ENCODE results near the gene MAPK11. TPM values are rescaled to one million over a fixed set of nuclear protein-coding genes. Genes with fewer than 3 reads are reported as not detected.

MAPK11 gene
- total RNA-seq, 2 donors from 2014 or later, result 11.4 to 14.1 TPM

DNA sequence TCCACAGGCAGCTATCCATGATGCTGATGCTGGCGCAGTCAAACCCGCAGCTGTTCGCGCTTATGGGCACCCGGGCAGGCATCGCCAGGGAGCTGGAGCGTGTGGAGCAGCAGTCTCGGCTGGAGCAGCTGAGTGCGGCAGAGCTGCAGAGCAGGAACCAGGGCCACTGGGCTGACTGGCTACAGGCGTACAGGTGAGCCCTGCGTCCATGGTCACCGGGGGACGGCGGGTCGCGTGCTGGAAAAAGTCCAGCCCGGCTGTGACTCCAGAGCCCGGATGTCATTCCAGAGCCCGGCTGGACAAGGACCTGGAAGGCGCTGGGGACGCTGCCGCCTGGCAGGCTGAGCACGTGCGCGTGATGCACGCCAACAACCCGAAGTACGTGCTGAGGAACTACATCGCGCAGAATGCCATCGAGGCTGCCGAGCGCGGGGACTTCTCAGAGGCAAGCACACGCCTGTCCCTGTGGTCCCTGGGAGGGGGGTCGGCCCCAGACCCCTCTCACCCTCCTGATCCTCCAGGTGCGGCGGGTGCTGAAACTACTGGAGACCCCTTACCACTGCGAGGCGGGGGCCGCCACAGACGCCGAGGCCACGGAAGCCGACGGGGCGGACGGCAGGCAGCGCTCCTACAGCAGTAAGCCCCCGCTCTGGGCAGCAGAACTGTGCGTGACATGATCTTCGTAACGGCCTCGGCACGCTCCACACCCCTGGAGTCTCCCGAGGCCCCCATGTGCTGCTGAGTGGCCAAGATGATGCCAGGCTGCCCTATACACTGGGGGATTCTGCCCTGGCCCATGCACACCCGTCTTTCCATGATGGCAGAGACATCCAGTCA lies 53.3 kb downstream of the MAPK11 start:
- no peaks in the 10 kb centered on the region for H3K27me3 ChIP-seq (replicated peaks; ENCODE audit: insufficient read depth)
- DNase-seq (ENCODE audit: low spot score), result no peak
- intact Hi-C loops (cut with DNase I), result no loop called here
- 92% methylated on average over 52 of the region's 57 CpGs for WGBS
- H3K4me3 ChIP-seq, result no peak overlapping the region
- H3K4me1 ChIP-seq (replicated peaks), result no peaks in the 10 kb centered on the region
- H3K27ac ChIP-seq, result no peak overlapping the region
- no peaks in the 10 kb centered on the region for H3K9me3 ChIP-seq
- peaks cover 25 to 35% of the 10 kb centered on the region in 2 donors for H3K36me3 ChIP-seq
- TF ChIP-seq, protein P1, sequence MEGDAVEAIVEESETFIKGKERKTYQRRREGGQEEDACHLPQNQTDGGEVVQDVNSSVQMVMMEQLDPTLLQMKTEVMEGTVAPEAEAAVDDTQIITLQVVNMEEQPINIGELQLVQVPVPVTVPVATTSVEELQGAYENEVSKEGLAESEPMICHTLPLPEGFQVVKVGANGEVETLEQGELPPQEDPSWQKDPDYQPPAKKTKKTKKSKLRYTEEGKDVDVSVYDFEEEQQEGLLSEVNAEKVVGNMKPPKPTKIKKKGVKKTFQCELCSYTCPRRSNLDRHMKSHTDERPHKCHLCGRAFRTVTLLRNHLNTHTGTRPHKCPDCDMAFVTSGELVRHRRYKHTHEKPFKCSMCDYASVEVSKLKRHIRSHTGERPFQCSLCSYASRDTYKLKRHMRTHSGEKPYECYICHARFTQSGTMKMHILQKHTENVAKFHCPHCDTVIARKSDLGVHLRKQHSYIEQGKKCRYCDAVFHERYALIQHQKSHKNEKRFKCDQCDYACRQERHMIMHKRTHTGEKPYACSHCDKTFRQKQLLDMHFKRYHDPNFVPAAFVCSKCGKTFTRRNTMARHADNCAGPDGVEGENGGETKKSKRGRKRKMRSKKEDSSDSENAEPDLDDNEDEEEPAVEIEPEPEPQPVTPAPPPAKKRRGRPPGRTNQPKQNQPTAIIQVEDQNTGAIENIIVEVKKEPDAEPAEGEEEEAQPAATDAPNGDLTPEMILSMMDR (IDR thresholded peaks at IDR 0.05), result no peak
- TF ChIP-seq POLR2AphosphoS5 (IDR thresholded peaks at IDR 0.05), result no peak
- no peak for TF ChIP-seq POLR2A (IDR thresholded peaks at IDR 0.05)

DNA sequence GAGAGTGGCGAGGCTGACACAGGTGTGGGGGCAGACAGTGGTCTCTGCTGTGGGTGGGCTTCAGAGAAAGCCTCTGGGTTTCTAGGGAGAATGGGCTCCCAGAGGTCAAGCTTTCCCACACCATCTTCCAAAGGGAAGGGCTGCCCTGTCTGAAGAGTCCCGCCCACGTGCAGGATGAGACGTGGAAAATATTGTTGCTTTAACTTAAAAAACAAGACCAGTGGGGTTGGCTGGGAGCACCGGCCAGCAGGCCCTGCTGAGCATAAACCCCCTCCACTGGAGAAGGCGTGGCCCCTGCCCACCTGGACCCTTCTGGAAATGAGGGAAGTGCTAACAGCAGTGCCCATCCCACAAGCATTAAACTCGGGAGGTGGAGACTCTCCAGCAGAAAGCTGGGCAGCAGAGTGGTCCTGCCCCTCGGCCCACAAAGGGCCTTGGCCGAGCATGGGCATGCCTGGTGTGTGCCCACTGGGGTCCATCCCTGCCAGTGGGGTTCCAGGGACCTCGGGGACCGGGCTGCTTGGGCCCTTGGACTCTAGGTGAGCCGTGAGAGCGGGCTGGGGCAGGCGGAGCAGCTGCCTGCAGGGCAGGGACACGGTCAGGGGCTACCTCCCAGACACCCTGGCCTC lies 54.0 kb downstream of the MAPK11 start:
- H3K4me1 ChIP-seq (replicated peaks), result no peaks in the 10 kb centered on the region
- intact Hi-C loops (cut with DNase I), result no loop called here
- no peaks in the 10 kb centered on the region for H3K27me3 ChIP-seq (replicated peaks; ENCODE audit: insufficient read depth)
- H3K36me3 ChIP-seq, result peaks cover 22 to 28% of the 10 kb centered on the region in 2 donors
- 77% methylated on average over 11 of the region's 15 CpGs for WGBS
- H3K27ac ChIP-seq, result no peak overlapping the region
- DNase-seq (ENCODE audit: low spot score), result no peak
- no peaks in the 10 kb centered on the region for H3K9me3 ChIP-seq
- TF ChIP-seq, protein P1 (IDR thresholded peaks at IDR 0.05), result no peak
- TF ChIP-seq POLR2AphosphoS5 (IDR thresholded peaks at IDR 0.05) (no peak), POLR2A (IDR thresholded peaks at IDR 0.05) (no peak)
- no peak overlapping the region for H3K4me3 ChIP-seq

DNA sequence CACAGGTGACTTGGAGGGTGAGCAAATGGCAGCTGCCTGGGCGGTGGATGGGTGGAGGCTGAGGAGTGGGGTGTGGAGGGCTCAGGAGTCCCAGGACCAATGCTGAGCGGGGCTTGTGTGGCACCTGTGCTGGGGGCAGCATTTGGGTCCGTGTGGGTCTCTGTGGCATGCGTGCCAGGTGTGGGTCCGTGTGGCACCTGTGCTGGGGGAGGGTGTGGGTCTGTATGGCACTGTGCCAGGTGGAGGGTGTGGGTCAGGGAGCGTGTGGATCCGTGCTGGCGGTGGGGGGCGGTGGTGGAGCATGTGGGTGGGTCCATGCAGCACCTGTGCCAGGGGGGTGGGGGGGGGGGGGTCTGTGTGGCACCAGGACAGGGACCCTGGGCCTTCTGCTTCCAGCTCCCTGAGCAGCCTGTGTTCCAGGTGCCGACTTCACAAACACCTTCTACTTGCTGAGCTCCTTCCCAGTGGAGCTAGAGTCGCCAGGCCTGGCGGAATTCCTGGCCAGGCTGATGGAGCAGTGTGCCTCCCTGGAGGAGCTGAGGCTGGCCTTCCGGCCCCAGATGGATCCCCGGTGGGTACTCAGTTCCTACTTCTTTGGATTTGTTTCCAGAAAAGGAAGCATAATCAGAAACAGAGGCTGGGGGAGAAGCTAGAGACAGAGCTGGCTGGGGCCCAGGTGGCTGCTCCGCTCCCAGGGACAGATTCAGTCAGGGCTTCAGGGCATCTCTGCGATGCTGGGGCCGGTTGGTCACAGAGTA lies 54.7 kb downstream of the MAPK11 start:
- Histone ChIP-seq H3K27me3 (replicated peaks; ENCODE audit: insufficient read depth) (no peaks in the 10 kb centered on the region), H3K9me3 (no peaks in the 10 kb centered on the region), H3K4me1 (replicated peaks) (no peaks in the 10 kb centered on the region), H3K4me3 (no peak overlapping the region), H3K36me3 (peaks cover 20 to 31% of the 10 kb centered on the region in 2 donors), H3K27ac (no peak overlapping the region)
- DNase-seq (ENCODE audit: low spot score), result no peak
- WGBS, result 67% methylated on average over 17 of the region's 17 CpGs
- no peak for TF ChIP-seq POLR2AphosphoS5 (IDR thresholded peaks at IDR 0.05)
- no peak for TF ChIP-seq POLR2A (IDR thresholded peaks at IDR 0.05)
- intact Hi-C loops (cut with DNase I), result no loop called here

Other genes with a start within 250 kb of the MAPK11 start
- under 1 TPM in 1 of 2 donors, not detected in 1; 0.74 TPM for gene TTLL8, start 212.1 kb downstream of the MAPK11 start, total RNA-seq
- gene MLC1, start 185.0 kb downstream of the MAPK11 start, total RNA-seq, result 1 to 10 TPM in 1 of 2 donors, under 1 TPM in 1; 0.68 to 1.1 TPM
- gene MOV10L1, start 180.4 kb downstream of the MAPK11 start, total RNA-seq, result 10 to 100 TPM in 1 of 2 donors, under 1 TPM in 1; 0.36 to 18.9 TPM
- gene PANX2, start 99.6 kb downstream of the MAPK11 start, total RNA-seq, result 1 to 10 TPM; 7.5 to 9.5 TPM
- gene TRABD, start 84.5 kb downstream of the MAPK11 start, total RNA-seq, result 10 to 100 TPM; 39.1 to 43.1 TPM
- gene SELENOO, start 69.4 kb downstream of the MAPK11 start, total RNA-seq, result 10 to 100 TPM; 51.8 to 58.5 TPM
- 100 to 1,000 TPM in 1 of 2 donors, 10 to 100 TPM in 1; 56.3 to 117 TPM for gene TUBGCP6, start 25.4 kb downstream of the MAPK11 start, total RNA-seq
- gene HDAC10, start 19.1 kb downstream of the MAPK11 start, total RNA-seq, result 10 to 100 TPM; 36.9 to 41.3 TPM
- 10 to 100 TPM in 1 of 2 donors, 1 to 10 TPM in 1; 8.4 to 18.0 TPM for gene MAPK12, start 8.7 kb downstream of the MAPK11 start, total RNA-seq
- gene PLXNB2, start 37.3 kb upstream of the MAPK11 start, total RNA-seq, result 100 to 1,000 TPM; 259 to 309 TPM
- 10 to 100 TPM in 1 of 2 donors, 1 to 10 TPM in 1; 9.6 to 19.6 TPM for gene DENND6B, start 56.6 kb upstream of the MAPK11 start, total RNA-seq
- gene PPP6R2, start 72.9 kb upstream of the MAPK11 start, total RNA-seq, result 100 to 1,000 TPM in 1 of 2 donors, 10 to 100 TPM in 1; 80.6 to 107 TPM
- 100 to 1,000 TPM in 1 of 2 donors, 10 to 100 TPM in 1; 44.9 to 144 TPM for gene SBF1, start 204.7 kb upstream of the MAPK11 start, total RNA-seq
- gene ADM2, start 211.2 kb upstream of the MAPK11 start, total RNA-seq, result 1 to 10 TPM; 7.3 to 7.9 TPM
- gene MIOX, start 216.5 kb upstream of the MAPK11 start, total RNA-seq, result not detected
- 10 to 100 TPM; 76.6 to 94.3 TPM for gene LMF2, start 237.3 kb upstream of the MAPK11 start, total RNA-seq
- 10 to 100 TPM; 43.7 to 59.6 TPM for gene NCAPH2, start 237.8 kb upstream of the MAPK11 start, total RNA-seq

Measured in prostate gland (tissue), 2 donors.